Measurements from ENCODE around the gene DAGLA.

Gene DAGLA

GRCh38 chr11:61691380-61692156, 11.4 kb downstream of the DAGLA start:
- DNase-seq, result no peak

GRCh38 chr11:61693922-61694601, 13.9 kb downstream of the DAGLA start:
- no peak for DNase-seq

- no peak for DNase-seq
Measured at GRCh38 chr11:61694602-61694939, 14.4 kb downstream of the DAGLA start.

GRCh38 chr11:61694946-61695706, 14.9 kb downstream of the DAGLA start:
- DNase-seq, result peak; percentile 83

- DNase-seq, result peak; percentile 86
Measured at GRCh38 chr11:61695917-61696316, 15.7 kb downstream of the DAGLA start.

GRCh38 chr11:61696602-61697001, 16.4 kb downstream of the DAGLA start:
- no peak for DNase-seq

- DNase-seq, result peak; percentile 95
Measured at GRCh38 chr11:61697078-61697502, 16.9 kb downstream of the DAGLA start.

GRCh38 chr11:61697764-61698163, 17.6 kb downstream of the DAGLA start:
- DNase-seq, result no peak

GRCh38 chr11:61698173-61698948, 18.2 kb downstream of the DAGLA start:
- DNase-seq, result no peak

- DNase-seq, result no peak
Measured at GRCh38 chr11:61699737-61700160, 19.6 kb downstream of the DAGLA start.

GRCh38 chr11:61700212-61700611, 20.0 kb downstream of the DAGLA start:
- DNase-seq, result no peak

- DNase-seq, result no peak
Measured at GRCh38 chr11:61700720-61701119, 20.5 kb downstream of the DAGLA start.

GRCh38 chr11:61701242-61701886, 21.2 kb downstream of the DAGLA start:
- peak; percentile 89 for DNase-seq

- DNase-seq, result no peak
Measured at GRCh38 chr11:61702701-61703312, 22.6 kb downstream of the DAGLA start.

- no peak for DNase-seq
Measured at GRCh38 chr11:61704838-61705237, 24.6 kb downstream of the DAGLA start.

GRCh38 chr11:61706452-61707400, 26.5 kb downstream of the DAGLA start:
- DNase-seq, result no peak

- no peak for DNase-seq
Measured at GRCh38 chr11:61707574-61707973, 27.4 kb downstream of the DAGLA start.

- no peak for DNase-seq
Measured at GRCh38 chr11:61709110-61709509, 28.9 kb downstream of the DAGLA start.

GRCh38 chr11:61709572-61709971, 29.4 kb downstream of the DAGLA start:
- no peak for DNase-seq

- no peak for DNase-seq
Measured at GRCh38 chr11:61710019-61710418, 29.8 kb downstream of the DAGLA start.

- DNase-seq, result no peak
Measured at GRCh38 chr11:61711037-61711436, 30.8 kb downstream of the DAGLA start.
